GM21737 (cell line): Measurements from ENCODE around the gene AUTS2.

Experiments
- ATAC-seq: cut with Tn5 transposase; IDR thresholded peaks from one replicate; pipeline ENCODE4 v1.9.1; 2021; ENCODE audit warnings: mild to moderate bottlenecking, moderate library complexity; ENCODE audit not compliant: unreplicated experiment

Gene AUTS2

GRCh38 chr7:70500261-70500660, 902.0 kb downstream of the AUTS2 start:
- no peak for ATAC-seq

GRCh38 chr7:70502117-70502863, 904.0 kb downstream of the AUTS2 start:
- no peak for ATAC-seq

- no peak for ATAC-seq
Observed at GRCh38 chr7:70504254-70504653, 906.0 kb downstream of the AUTS2 start.

- ATAC-seq: no peak
Observed at GRCh38 chr7:70505468-70505867, 907.2 kb downstream of the AUTS2 start.

GRCh38 chr7:70505886-70506285, 907.6 kb downstream of the AUTS2 start:
- no peak for ATAC-seq

GRCh38 chr7:70506434-70506833, 908.2 kb downstream of the AUTS2 start:
- no peak for ATAC-seq

- no peak for ATAC-seq
Observed at GRCh38 chr7:70512144-70512543, 913.9 kb downstream of the AUTS2 start.

GRCh38 chr7:70512761-70513160, 914.5 kb downstream of the AUTS2 start:
- ATAC-seq: no peak

- no peak for ATAC-seq
Observed at GRCh38 chr7:70520611-70521010, 922.3 kb downstream of the AUTS2 start.

GRCh38 chr7:70523249-70523988, 925.1 kb downstream of the AUTS2 start:
- ATAC-seq: no peak

GRCh38 chr7:70523989-70524351, 925.7 kb downstream of the AUTS2 start:
- ATAC-seq: no peak

GRCh38 chr7:70525991-70526390, 927.7 kb downstream of the AUTS2 start:
- ATAC-seq: no peak

- ATAC-seq: no peak
Observed at GRCh38 chr7:70527520-70528115, 929.3 kb downstream of the AUTS2 start.

GRCh38 chr7:70529436-70529835, 931.2 kb downstream of the AUTS2 start:
- ATAC-seq: no peak

- ATAC-seq: no peak
Observed at GRCh38 chr7:70529914-70530585, 931.8 kb downstream of the AUTS2 start.

GRCh38 chr7:70533614-70534013, 935.3 kb downstream of the AUTS2 start:
- no peak for ATAC-seq

GRCh38 chr7:70539205-70539604, 940.9 kb downstream of the AUTS2 start:
- no peak for ATAC-seq

- ATAC-seq: no peak
Observed at GRCh38 chr7:70539617-70540016, 941.3 kb downstream of the AUTS2 start.

- ATAC-seq: no peak
Observed at GRCh38 chr7:70540641-70541040, 942.4 kb downstream of the AUTS2 start.

- no peak for ATAC-seq
Observed at GRCh38 chr7:70542750-70543376, 944.6 kb downstream of the AUTS2 start.

GRCh38 chr7:70544016-70544415, 945.7 kb downstream of the AUTS2 start:
- ATAC-seq: no peak
